HEK293 (cell line): Measurements from ENCODE around the gene CSTPP1.

ENCODE experiments used
- CTCF ChIP-seq: fragments of 450-650 bp; formaldehyde crosslinking; IDR thresholded peaks from 2 replicates; pipeline ENCODE4 v1.5.1; 2016; ENCODE audit warnings: missing biosample characterization, missing genetic modification characterization
- KLF1 ChIP-seq: fragments of 450-650 bp; formaldehyde crosslinking; IDR thresholded peaks from 2 replicates; pipeline ENCODE4 v1.5.1; 2016; ENCODE audit warnings: missing biosample characterization, missing genetic modification characterization
- MZF1 ChIP-seq: fragments of 450-650 bp; formaldehyde crosslinking; IDR thresholded peaks from 2 replicates; pipeline ENCODE4 v1.5.1; 2017; ENCODE audit warnings: missing biosample characterization, missing genetic modification characterization, borderline replicate concordance
- SCRT1 ChIP-seq: fragments of 450-650 bp; formaldehyde crosslinking; IDR thresholded peaks from 2 replicates; pipeline ENCODE4 v1.5.1; 2016; ENCODE audit warnings: missing biosample characterization, missing genetic modification characterization, borderline replicate concordance
- SCRT2 ChIP-seq: fragments of 450-650 bp; formaldehyde crosslinking; IDR thresholded peaks from 2 replicates; pipeline ENCODE4 v1.5.1; 2016; ENCODE audit warnings: missing biosample characterization, missing genetic modification characterization
- TCF7L2 ChIP-seq: IDR thresholded peaks from 2 replicates; pipeline ENCODE4 v1.6.1; 2011; ENCODE audit warnings: low read depth, mild to moderate bottlenecking, inconsistent platforms, low read length, moderate library complexity, borderline replicate concordance
- ZBTB6 ChIP-seq: fragments of 450-650 bp; formaldehyde crosslinking; IDR thresholded peaks from 2 replicates; pipeline ENCODE4 v1.5.1; 2017; ENCODE audit warnings: missing biosample characterization, missing genetic modification characterization
- ZNF24 ChIP-seq: fragments of 450-650 bp; formaldehyde crosslinking; IDR thresholded peaks from 2 replicates; pipeline ENCODE4 v1.5.1; 2016; ENCODE audit warnings: missing biosample characterization, missing genetic modification characterization
- ZNF280D ChIP-seq: fragments of 450-650 bp; formaldehyde crosslinking; IDR thresholded peaks from 2 replicates; pipeline ENCODE4 v1.5.1; 2016; ENCODE audit warnings: missing biosample characterization, missing genetic modification characterization
- ZNF292 ChIP-seq: fragments of 450-650 bp; formaldehyde crosslinking; IDR thresholded peaks from 2 replicates; pipeline ENCODE4 v1.5.1; 2016; ENCODE audit warnings: low read depth, missing biosample characterization, missing genetic modification characterization, borderline replicate concordance
- ZNF302 ChIP-seq: fragments of 450-650 bp; formaldehyde crosslinking; IDR thresholded peaks from 2 replicates; pipeline ENCODE4 v1.5.1; 2016; ENCODE audit warnings: missing biosample characterization, missing genetic modification characterization, low read depth
- ZNF510 ChIP-seq: fragments of 450-650 bp; formaldehyde crosslinking; IDR thresholded peaks from 2 replicates; pipeline ENCODE4 v1.5.1; 2018; ENCODE audit warnings: mild to moderate bottlenecking, missing genetic modification characterization, missing biosample characterization; ENCODE audit not compliant: insufficient replicate concordance
- ZNF514 ChIP-seq: fragments of 450-650 bp; formaldehyde crosslinking; IDR thresholded peaks from 2 replicates; pipeline ENCODE4 v1.5.1; 2016; ENCODE audit warnings: missing biosample characterization, missing genetic modification characterization
- ZNF555 ChIP-seq: fragments of 450-650 bp; formaldehyde crosslinking; conservative IDR thresholded peaks from 2 replicates; pipeline ENCODE4 v1.5.1; 2017; ENCODE audit warnings: missing biosample characterization, mild to moderate bottlenecking, missing genetic modification characterization, inconsistent platforms
- ZNF596 ChIP-seq: fragments of 450-650 bp; IDR thresholded peaks from 2 replicates; pipeline ENCODE4 v1.5.0; 2018; ENCODE audit warnings: missing biosample characterization, mild to moderate bottlenecking, missing genetic modification characterization, moderate library complexity
- ZNF621 ChIP-seq: fragments of 450-650 bp; formaldehyde crosslinking; IDR thresholded peaks from 2 replicates; pipeline ENCODE4 v1.5.1; 2017; ENCODE audit warnings: missing biosample characterization, missing genetic modification characterization
- ZNF658 ChIP-seq: fragments of 450-650 bp; formaldehyde crosslinking; IDR thresholded peaks from 2 replicates; pipeline ENCODE4; 2016; ENCODE audit warnings: missing biosample characterization, missing genetic modification characterization
- ZNF76 ChIP-seq: fragments of 450-650 bp; formaldehyde crosslinking; IDR thresholded peaks from 2 replicates; pipeline ENCODE4; 2016; ENCODE audit warnings: low read depth, missing biosample characterization, missing genetic modification characterization, borderline replicate concordance
- ZXDB ChIP-seq: fragments of 450-650 bp; formaldehyde crosslinking; IDR thresholded peaks from 2 replicates; pipeline ENCODE4 v1.5.1; 2016; ENCODE audit warnings: missing biosample characterization, missing genetic modification characterization
- TF ChIP-seq, protein P1 (sequence below): fragments of 450-650 bp; formaldehyde crosslinking; conservative IDR thresholded peaks from 2 replicates; pipeline ENCODE4 v1.5.1; 2016; ENCODE audit warnings: low read depth, missing biosample characterization, missing genetic modification characterization
- TF ChIP-seq, protein P2 (sequence below): fragments of 450-650 bp; formaldehyde crosslinking; IDR thresholded peaks from 2 replicates; pipeline ENCODE4 v1.5.1; 2017; ENCODE audit warnings: missing biosample characterization, missing genetic modification characterization
- TF ChIP-seq, protein P3 (sequence below): fragments of 450-650 bp; formaldehyde crosslinking; IDR thresholded peaks from 2 replicates; pipeline ENCODE4 v1.5.1; 2016; ENCODE audit warnings: missing biosample characterization, missing genetic modification characterization, low read depth
- TF ChIP-seq, protein P4 (sequence below): fragments of 450-650 bp; formaldehyde crosslinking; IDR thresholded peaks from 2 replicates; pipeline ENCODE4 v1.5.1; 2017; ENCODE audit warnings: missing biosample characterization, missing genetic modification characterization

The CSTPP1 gene

GRCh38 chr11:46948378-46949131 lies 12.0 kb downstream of the CSTPP1 start (continued):
- TF ChIP-seq SCRT2 (tag by site-specific recombination): no peak
- TF ChIP-seq, protein P1, sequence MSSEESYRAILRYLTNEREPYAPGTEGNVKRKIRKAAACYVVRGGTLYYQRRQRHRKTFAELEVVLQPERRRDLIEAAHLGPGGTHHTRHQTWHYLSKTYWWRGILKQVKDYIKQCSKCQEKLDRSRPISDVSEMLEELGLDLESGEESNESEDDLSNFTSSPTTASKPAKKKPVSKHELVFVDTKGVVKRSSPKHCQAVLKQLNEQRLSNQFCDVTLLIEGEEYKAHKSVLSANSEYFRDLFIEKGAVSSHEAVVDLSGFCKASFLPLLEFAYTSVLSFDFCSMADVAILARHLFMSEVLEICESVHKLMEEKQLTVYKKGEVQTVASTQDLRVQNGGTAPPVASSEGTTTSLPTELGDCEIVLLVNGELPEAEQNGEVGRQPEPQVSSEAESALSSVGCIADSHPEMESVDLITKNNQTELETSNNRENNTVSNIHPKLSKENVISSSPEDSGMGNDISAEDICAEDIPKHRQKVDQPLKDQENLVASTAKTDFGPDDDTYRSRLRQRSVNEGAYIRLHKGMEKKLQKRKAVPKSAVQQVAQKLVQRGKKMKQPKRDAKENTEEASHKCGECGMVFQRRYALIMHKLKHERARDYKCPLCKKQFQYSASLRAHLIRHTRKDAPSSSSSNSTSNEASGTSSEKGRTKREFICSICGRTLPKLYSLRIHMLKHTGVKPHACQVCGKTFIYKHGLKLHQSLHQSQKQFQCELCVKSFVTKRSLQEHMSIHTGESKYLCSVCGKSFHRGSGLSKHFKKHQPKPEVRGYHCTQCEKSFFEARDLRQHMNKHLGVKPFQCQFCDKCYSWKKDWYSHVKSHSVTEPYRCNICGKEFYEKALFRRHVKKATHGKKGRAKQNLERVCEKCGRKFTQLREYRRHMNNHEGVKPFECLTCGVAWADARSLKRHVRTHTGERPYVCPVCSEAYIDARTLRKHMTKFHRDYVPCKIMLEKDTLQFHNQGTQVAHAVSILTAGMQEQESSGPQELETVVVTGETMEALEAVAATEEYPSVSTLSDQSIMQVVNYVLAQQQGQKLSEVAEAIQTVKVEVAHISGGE (tag by site-specific recombination): peak; percentile 13; the same call in 1 of the 2 replicates
- TF ChIP-seq ZNF658: no peak
- TF ChIP-seq ZBTB6 (tag by site-specific recombination): peak; percentile 86
- TF ChIP-seq ZNF76 (tag by site-specific recombination): no peak
- no peak for TF ChIP-seq KLF1 (tag by site-specific recombination)
- TF ChIP-seq ZNF510 (tag by site-specific recombination): no peak
- no peak for TF ChIP-seq ZNF555 (tag by site-specific recombination)
- TF ChIP-seq ZNF302: no peak
- TF ChIP-seq ZNF514 (tag by site-specific recombination): no peak
- TF ChIP-seq, protein P2, sequence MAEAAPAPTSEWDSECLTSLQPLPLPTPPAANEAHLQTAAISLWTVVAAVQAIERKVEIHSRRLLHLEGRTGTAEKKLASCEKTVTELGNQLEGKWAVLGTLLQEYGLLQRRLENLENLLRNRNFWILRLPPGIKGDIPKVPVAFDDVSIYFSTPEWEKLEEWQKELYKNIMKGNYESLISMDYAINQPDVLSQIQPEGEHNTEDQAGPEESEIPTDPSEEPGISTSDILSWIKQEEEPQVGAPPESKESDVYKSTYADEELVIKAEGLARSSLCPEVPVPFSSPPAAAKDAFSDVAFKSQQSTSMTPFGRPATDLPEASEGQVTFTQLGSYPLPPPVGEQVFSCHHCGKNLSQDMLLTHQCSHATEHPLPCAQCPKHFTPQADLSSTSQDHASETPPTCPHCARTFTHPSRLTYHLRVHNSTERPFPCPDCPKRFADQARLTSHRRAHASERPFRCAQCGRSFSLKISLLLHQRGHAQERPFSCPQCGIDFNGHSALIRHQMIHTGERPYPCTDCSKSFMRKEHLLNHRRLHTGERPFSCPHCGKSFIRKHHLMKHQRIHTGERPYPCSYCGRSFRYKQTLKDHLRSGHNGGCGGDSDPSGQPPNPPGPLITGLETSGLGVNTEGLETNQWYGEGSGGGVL (tag by site-specific recombination): peak; percentile 17; the same call in 1 of the 2 replicates
- peak; percentile 42 for TF ChIP-seq TCF7L2
- TF ChIP-seq ZNF596: no peak
- TF ChIP-seq, protein P3, sequence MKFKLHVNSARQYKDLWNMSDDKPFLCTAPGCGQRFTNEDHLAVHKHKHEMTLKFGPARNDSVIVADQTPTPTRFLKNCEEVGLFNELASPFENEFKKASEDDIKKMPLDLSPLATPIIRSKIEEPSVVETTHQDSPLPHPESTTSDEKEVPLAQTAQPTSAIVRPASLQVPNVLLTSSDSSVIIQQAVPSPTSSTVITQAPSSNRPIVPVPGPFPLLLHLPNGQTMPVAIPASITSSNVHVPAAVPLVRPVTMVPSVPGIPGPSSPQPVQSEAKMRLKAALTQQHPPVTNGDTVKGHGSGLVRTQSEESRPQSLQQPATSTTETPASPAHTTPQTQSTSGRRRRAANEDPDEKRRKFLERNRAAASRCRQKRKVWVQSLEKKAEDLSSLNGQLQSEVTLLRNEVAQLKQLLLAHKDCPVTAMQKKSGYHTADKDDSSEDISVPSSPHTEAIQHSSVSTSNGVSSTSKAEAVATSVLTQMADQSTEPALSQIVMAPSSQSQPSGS: peak; percentile 95
- TF ChIP-seq CTCF (tag by site-specific recombination): no peak
- TF ChIP-seq, protein P4, sequence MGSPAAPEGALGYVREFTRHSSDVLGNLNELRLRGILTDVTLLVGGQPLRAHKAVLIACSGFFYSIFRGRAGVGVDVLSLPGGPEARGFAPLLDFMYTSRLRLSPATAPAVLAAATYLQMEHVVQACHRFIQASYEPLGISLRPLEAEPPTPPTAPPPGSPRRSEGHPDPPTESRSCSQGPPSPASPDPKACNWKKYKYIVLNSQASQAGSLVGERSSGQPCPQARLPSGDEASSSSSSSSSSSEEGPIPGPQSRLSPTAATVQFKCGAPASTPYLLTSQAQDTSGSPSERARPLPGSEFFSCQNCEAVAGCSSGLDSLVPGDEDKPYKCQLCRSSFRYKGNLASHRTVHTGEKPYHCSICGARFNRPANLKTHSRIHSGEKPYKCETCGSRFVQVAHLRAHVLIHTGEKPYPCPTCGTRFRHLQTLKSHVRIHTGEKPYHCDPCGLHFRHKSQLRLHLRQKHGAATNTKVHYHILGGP (tag by site-specific recombination): no peak
- TF ChIP-seq ZNF280D: no peak
- no peak for TF ChIP-seq SCRT1 (tag by site-specific recombination)
- TF ChIP-seq ZNF292: no peak
- no peak for TF ChIP-seq ZNF621 (tag by site-specific recombination)
- TF ChIP-seq MZF1 (tag by site-specific recombination): peak; percentile 76; the same call in 1 of the 2 replicates
- peak; percentile 71 for TF ChIP-seq ZXDB
- peak; percentile 92 for TF ChIP-seq ZNF24 (tag by site-specific recombination)
